GM12891 (cell line): ENCODE data around the gene CYP2S1.

ENCODE experiments used
- POLR2A ChIP-seq: IDR thresholded peaks from 2 replicates; pipeline ENCODE4 v1.6.1; 2011; ENCODE audit warnings: low read depth, low read length, control low read depth
- POLR2AphosphoS5 ChIP-seq: IDR thresholded peaks from 2 replicates; pipeline ENCODE4 v1.6.1; 2011; ENCODE audit warnings: low read depth, low read length, control low read depth
- POU2F2 ChIP-seq: IDR thresholded peaks from 2 replicates; pipeline ENCODE4 v1.6.1; 2011; ENCODE audit warnings: low read depth, mild to moderate bottlenecking, control low read depth, low read length, moderate library complexity
- TAF1 ChIP-seq: IDR thresholded peaks from 2 replicates; pipeline ENCODE4 v1.6.1; 2011; ENCODE audit warnings: low read depth, low read length, control low read depth

DNA sequence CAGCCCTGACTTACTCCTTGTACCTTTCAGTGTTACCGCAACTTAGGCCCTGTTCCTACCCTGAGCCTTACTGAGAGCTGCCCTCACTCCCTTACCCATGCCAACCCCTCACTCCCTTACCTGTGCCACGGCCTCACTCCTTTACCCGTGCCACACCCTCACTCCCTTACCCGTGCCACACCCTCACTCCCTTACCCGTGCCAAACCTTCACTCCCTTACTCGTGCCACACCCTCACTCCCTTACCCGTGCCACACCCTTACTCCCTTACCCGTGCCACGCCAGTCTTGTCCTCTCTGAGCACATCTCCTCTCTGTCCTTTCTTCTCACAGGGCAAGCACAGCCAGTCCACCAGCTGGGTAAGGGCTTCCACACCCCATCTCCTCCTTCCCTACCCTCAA is 46.3 kb downstream of the CYP2S1 start:
- TF ChIP-seq POLR2AphosphoS5 (no peak), POLR2A (no peak), POU2F2 (no peak), TAF1 (no peak)
